B cell (primary cell): ENCODE results near the gene HGS.

Experiments
- CTCF ChIP-seq: fragments of 200-600 bp; IDR thresholded peaks from one replicate; pipeline ENCODE4 v1.8.0; 2022; ENCODE audit warnings: antibody characterized with exemption, mild to moderate bottlenecking
- EZH2 ChIP-seq: IDR thresholded peaks from 2 replicates; pipeline ENCODE4 v1.6.1; 2012; ENCODE audit warnings: borderline replicate concordance, low read depth, mild to moderate bottlenecking, moderate library complexity, low read length; ENCODE audit not compliant: insufficient read depth, poor library complexity, severe bottlenecking

GRCh38 chr17:81719410-81720266 lies 35.8 kb downstream of the HGS start:
- TF ChIP-seq CTCF (no peak), EZH2 (no peak)
